Mucosa of descending colon (tissue), 3 donors: ENCODE results near the gene ANXA6. TPM values are rescaled to one million over a fixed set of nuclear protein-coding genes. Genes with fewer than 3 reads are reported as not detected.
A peak's percentile ranks its signal among the peaks of the same experiment; 100 is the strongest.

Experiments used
- ATAC-seq: fragments of 200-7000 bp; cut with Tn5 transposase; one replicate; pipeline ENCODE4 v1.9.1; 2020; ENCODE audit warnings: mild to moderate bottlenecking, moderate library complexity
- DNase-seq, 3 donors: peaks; one replicate each; pipeline ENCODE4 v3.0.0-alpha.2; 2020
- H3K36me3 ChIP-seq: fragments of 200-600 bp; one replicate; pipeline ENCODE4 v1.8.0; 2021; ENCODE audit warnings: low read depth, mild to moderate bottlenecking
- H3K4me1 ChIP-seq: fragments of 200-600 bp; one replicate; pipeline ENCODE4 v1.8.0; 2021; ENCODE audit warnings: low read depth, mild to moderate bottlenecking
- H3K4me3 ChIP-seq: fragments of 200-600 bp; one replicate; pipeline ENCODE4 v1.8.0; 2021; ENCODE audit warnings: mild to moderate bottlenecking
- H3K9me3 ChIP-seq: fragments of 200-600 bp; one replicate; pipeline ENCODE4 v1.8.0; 2021; ENCODE audit warnings: mild to moderate bottlenecking
- intact Hi-C, 2 donors: fragments of 100-400 bp; cut with DNase I in 1 of 2; cut with micrococcal nuclease in 1 of 2; formaldehyde crosslinking; loops; one replicate each; pipeline versions ENCODE4 v1.11.0 to v1.11.1; 2022; cut with DNase I, micrococcal nuclease
- total RNA-seq, 3 donors: library from RNA; stranded (reverse); fragmentation: NEBNext Ultra II Directional in 2 of 3; extraction: Animal tissue kit (Norgen Biotek cat#: 25700) in 2 of 3; gene quantifications; one replicate each; pipeline versions ENCODE4 v1.2.1 to v1.2.4, GENCODE V29; 2021 to 2023
- TF ChIP-seq, protein P1 (sequence below): fragments of 200-600 bp; IDR thresholded peaks from one replicate; pipeline ENCODE4 v1.8.0; 2022; ENCODE audit warnings: antibody characterized with exemption, mild to moderate bottlenecking
- donor health status: DM: no; HTN: no; CAD: no; lungs with moderate emphysema.
- donor health status: DM: no; HTN: no; CAD: no.
- donor health status: DM: no; HTN: yes; CAD: no.

The ANXA6 gene
- total RNA-seq, 3 donors from 2014 or later, result 21.4 to 180 (median 68.0) TPM

DNA sequence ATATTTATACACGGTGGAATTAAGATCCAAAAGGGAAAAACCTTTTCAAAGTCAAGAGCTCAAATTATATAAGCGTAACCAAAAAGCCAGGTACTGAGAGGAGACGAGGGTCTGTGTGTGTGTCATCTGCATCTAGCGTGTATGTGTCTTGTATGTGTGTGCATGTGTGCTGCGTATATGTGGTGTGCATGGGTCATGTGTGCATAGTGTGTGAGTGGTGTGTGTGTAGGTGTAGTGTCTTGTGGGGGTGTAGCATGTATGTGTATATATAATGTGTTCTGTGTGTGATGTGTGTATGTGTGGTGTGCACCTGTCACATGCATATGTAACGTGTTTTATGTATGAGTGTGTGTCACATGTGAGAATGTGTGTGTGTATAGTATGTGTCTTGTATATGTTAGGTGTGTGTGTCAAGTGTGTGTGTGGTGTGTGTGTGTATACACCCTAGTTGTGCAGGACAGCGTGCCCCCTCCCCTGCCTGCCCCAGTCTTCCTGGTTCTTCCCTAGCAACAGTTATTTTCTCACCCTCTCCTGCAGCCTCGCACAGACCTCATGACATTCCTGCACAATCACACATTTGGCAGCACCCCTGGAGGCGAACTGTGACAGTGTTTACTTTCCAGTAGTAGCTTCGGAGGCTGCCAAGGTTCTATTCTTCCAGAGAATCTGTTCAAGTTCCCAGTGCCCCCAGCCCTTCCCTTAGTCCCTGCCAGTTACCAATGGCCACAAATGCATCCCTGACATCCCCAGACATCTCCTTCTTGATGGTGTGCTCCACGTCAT, 49.6 kb downstream of the ANXA6 start:
- peak; percentile 53 for ATAC-seq

DNA sequence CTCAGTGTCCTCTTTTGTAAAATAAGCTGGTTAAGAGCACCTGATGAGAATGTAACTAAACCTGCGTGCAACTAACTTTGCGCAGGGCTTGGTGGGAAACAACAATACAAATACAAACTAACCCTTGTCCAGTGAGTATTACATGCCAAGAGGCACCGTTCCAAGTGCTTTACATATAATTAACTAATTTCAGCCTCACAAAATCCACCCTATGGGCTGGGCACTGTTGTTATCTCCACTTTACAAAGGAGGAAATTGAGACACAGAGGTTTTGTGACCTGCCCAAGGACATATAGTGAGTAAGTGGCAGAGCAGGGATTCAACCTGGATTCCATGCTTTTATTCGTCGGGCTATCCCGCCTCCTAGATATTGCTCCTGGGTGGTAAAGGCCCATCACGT, 50.5 kb downstream of the ANXA6 start:
- Histone ChIP-seq H3K9me3 (no peaks in the 10 kb centered on the region), H3K4me1 (peaks cover 26% of the 10 kb centered on the region), H3K36me3 (no peaks in the 10 kb centered on the region), H3K4me3 (no peak overlapping the region)
- TF ChIP-seq, protein P1, sequence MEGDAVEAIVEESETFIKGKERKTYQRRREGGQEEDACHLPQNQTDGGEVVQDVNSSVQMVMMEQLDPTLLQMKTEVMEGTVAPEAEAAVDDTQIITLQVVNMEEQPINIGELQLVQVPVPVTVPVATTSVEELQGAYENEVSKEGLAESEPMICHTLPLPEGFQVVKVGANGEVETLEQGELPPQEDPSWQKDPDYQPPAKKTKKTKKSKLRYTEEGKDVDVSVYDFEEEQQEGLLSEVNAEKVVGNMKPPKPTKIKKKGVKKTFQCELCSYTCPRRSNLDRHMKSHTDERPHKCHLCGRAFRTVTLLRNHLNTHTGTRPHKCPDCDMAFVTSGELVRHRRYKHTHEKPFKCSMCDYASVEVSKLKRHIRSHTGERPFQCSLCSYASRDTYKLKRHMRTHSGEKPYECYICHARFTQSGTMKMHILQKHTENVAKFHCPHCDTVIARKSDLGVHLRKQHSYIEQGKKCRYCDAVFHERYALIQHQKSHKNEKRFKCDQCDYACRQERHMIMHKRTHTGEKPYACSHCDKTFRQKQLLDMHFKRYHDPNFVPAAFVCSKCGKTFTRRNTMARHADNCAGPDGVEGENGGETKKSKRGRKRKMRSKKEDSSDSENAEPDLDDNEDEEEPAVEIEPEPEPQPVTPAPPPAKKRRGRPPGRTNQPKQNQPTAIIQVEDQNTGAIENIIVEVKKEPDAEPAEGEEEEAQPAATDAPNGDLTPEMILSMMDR, result no peak
- DNase-seq, result peak in 2 of 3 donors; percentile 40 to 92
- intact Hi-C loops, result loop anchor here in 1 of 2 donors (5.0 kb wide), 1 partner anchor 50 kb away; no protein-coding TSS in a partner anchor
- peak; percentile 89 for ATAC-seq

More for the DNA sequence above, 49.6 kb downstream of the ANXA6 start:
- TF ChIP-seq, protein P1, result no peak
- H3K36me3 ChIP-seq, result no peaks in the 10 kb centered on the region
- no peaks in the 10 kb centered on the region for H3K9me3 ChIP-seq
- H3K4me1 ChIP-seq, result peaks cover 26% of the 10 kb centered on the region
- intact Hi-C loops, result loop anchor here in 1 of 2 donors (5.0 kb wide), 1 partner anchor 51 kb away; no protein-coding TSS in a partner anchor
- peak in 2 of 3 donors; percentile 65 to 66 for DNase-seq
- no peak overlapping the region for H3K4me3 ChIP-seq

DNA sequence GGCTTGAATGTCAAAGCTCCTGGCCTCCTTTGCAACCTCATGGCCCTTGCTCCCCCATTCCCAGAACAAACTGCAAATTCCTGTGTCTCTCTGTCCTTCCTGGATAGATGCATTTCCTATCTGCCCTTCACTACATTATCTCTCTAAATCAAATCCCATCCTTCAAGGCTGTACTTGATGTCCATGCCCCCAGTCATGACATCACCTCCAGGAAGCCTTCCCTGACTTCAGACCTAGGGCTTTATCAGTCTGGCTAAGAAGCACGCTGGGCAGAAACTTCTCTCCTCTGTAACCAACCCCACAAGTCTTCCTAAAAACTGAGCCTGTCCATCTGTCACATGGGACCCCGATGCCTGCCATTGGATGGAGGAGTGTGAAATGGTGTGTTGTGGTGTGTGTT, 51.1 kb downstream of the ANXA6 start:
- intact Hi-C loops, result loop anchor here in 1 of 2 donors (5.0 kb wide), 1 partner anchor 49 kb away; no protein-coding TSS in a partner anchor
- H3K9me3 ChIP-seq, result no peaks in the 10 kb centered on the region
- DNase-seq (peak in 1 of 3 donors; percentile 37), ATAC-seq (no peak)
- H3K36me3 ChIP-seq, result no peaks in the 10 kb centered on the region
- no peak overlapping the region for H3K4me3 ChIP-seq
- peaks cover 27% of the 10 kb centered on the region for H3K4me1 ChIP-seq
- TF ChIP-seq, protein P1, result no peak

DNA sequence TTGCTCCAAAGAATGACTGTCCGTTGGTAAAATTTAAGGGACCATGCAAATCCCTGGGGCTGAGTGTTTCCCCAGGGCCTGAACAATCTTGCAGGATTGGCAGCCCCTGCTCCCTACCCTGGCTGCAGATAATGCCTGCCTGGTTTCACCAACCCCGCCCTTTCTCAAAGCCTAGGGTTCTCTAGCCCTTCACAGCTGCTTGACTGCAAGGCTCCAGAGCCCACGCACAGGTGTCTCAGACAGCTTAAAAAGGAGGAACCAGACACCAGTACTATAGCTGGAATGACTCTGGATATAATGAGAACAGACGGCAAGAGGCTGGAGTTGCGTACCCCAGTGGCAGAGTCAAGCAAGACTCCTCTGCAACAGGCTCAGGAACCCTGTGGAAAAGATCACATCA, 51.5 kb downstream of the ANXA6 start:
- no peaks in the 10 kb centered on the region for H3K9me3 ChIP-seq
- TF ChIP-seq, protein P1, result no peak
- intact Hi-C loops, result loop anchor here in 1 of 2 donors (5.0 kb wide), 1 partner anchor 49 kb away; no protein-coding TSS in a partner anchor
- ATAC-seq, result no peak
- DNase-seq, result peak in 1 of 3 donors; percentile 35
- no peak overlapping the region for H3K4me3 ChIP-seq
- H3K4me1 ChIP-seq, result peaks cover 31% of the 10 kb centered on the region
- H3K36me3 ChIP-seq, result no peaks in the 10 kb centered on the region

DNA sequence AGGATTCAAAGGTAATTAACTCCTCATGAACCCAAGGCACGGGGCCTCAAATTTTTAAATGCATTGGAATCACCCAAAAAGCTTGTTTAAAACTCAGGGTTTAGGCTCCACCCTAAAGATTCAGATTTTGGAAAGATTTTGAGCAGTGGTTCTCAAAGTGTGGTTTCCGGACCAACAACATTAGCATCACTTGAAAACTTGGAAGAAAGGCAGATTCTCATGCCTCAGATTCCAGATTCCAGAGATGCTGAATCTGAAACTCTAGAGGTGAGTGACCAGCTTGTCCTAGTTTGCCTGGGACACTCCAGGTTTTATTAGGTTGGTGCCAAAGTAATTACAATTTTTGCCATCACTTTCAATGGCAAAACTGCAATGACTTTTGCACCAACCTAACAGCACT, 52.0 kb downstream of the ANXA6 start:
- no peak overlapping the region for H3K4me3 ChIP-seq
- H3K4me1 ChIP-seq, result peaks cover 36% of the 10 kb centered on the region
- ATAC-seq (no peak), DNase-seq (no peak)
- H3K9me3 ChIP-seq, result no peaks in the 10 kb centered on the region
- intact Hi-C loops, result loop anchor here in 1 of 2 donors (5.0 kb wide), 1 partner anchor 48 kb away; no protein-coding TSS in a partner anchor
- TF ChIP-seq, protein P1, result no peak
- no peaks in the 10 kb centered on the region for H3K36me3 ChIP-seq
